Suprapubic skin (tissue), 4 donors: Measurements from ENCODE around the gene ATP2A2. TPM values are rescaled to one million over a fixed set of nuclear protein-coding genes. Genes with fewer than 3 reads are reported as not detected.

Experiments used
- DNase-seq, 2 donors: peaks; one replicate each; pipeline ENCODE4 v3.0.0-alpha.2; 2019; ENCODE audit warnings: low spot score in 2 of 2
- H3K27ac ChIP-seq: fragments of 200-600 bp; sonication (generic); one replicate; pipeline ENCODE4 v1.5.1; 2019
- H3K27me3 ChIP-seq: fragments of 200-600 bp; sonication (generic); one replicate; pipeline ENCODE4 v1.5.1; 2019
- H3K36me3 ChIP-seq: fragments of 200-600 bp; sonication (generic); one replicate; pipeline ENCODE4 v1.5.1; 2019
- H3K4me1 ChIP-seq: fragments of 200-600 bp; sonication (generic); one replicate; pipeline ENCODE4 v1.5.1; 2019
- H3K4me3 ChIP-seq: fragments of 200-600 bp; sonication (generic); one replicate; pipeline ENCODE4 v1.5.1; 2019; ENCODE audit warnings: mild to moderate bottlenecking
- H3K9me3 ChIP-seq: fragments of 200-600 bp; sonication (generic); one replicate; pipeline ENCODE4 v1.5.1; 2019
- CTCF ChIP-seq, 2 donors: fragments of 200-600 bp in 1 of 2; fragments of 450-650 bp in 1 of 2; sonication (generic) in 1 of 2; IDR thresholded peaks; one replicate each; pipeline ENCODE4 v1.5.1; 2016 to 2019; ENCODE audit warnings: antibody characterized with exemption in 2 of 2, mild to moderate bottlenecking in 1 of 2, moderate library complexity in 1 of 2
- EP300 ChIP-seq: sonication (generic); formaldehyde crosslinking; IDR thresholded peaks from one replicate; pipeline ENCODE4 v1.6.1; 2017; ENCODE audit warnings: antibody characterized with exemption
- POLR2A ChIP-seq, 2 donors: fragments of 450-650 bp; IDR thresholded peaks; one replicate each; pipeline ENCODE4 v1.6.1; 2017; ENCODE audit warnings: antibody characterized with exemption in 2 of 2, mild to moderate bottlenecking in 2 of 2, moderate library complexity in 2 of 2
- POLR2AphosphoS5 ChIP-seq, 3 donors: sonication (generic); formaldehyde crosslinking; IDR thresholded peaks; one replicate each; pipeline ENCODE4 v1.6.1; 2017; ENCODE audit warnings: antibody characterized with exemption in 3 of 3
- WGBS: methylation state at CpG from one replicate; pipeline ENCODE4 v1.1.5; 2018; 5-methylcytosine and 5-hydroxymethylcytosine counted together
- total RNA-seq, 4 donors: library from RNA; depleted of rRNA; stranded (reverse); fragments of >200 nt; gene quantifications; one replicate each; pipeline ENCODE4 v1.1.0, GENCODE V29; 2016

ATP2A2 gene
- total RNA-seq, 4 donors from 2014 or later = 95.9 to 138 (median 118) TPM

- Histone ChIP-seq H3K4me3 (no peak overlapping the region), H3K36me3 (no peaks in the 10 kb centered on the region), H3K27me3 (no peaks in the 10 kb centered on the region), H3K9me3 (no peaks in the 10 kb centered on the region), H3K4me1 (no peaks in the 10 kb centered on the region), H3K27ac (no peak overlapping the region)
- 100% methylated on average over 1 of the region's 1 CpG for WGBS
- TF ChIP-seq EP300 (no peak), CTCF (IDR thresholded peaks at IDR 0.05) (no peak), POLR2A (IDR thresholded peaks at IDR 0.05) (no peak), POLR2AphosphoS5 (IDR thresholded peaks at IDR 0.05) (no peak)
- DNase-seq = no peak
Observed at GRCh38 chr12:110361216-110361615, 80.2 kb downstream of the ATP2A2 start.

- no peaks in the 10 kb centered on the region for H3K9me3 ChIP-seq
- TF ChIP-seq POLR2A (IDR thresholded peaks at IDR 0.05) (no peak), POLR2AphosphoS5 (IDR thresholded peaks at IDR 0.05) (no peak), CTCF (IDR thresholded peaks at IDR 0.05) (no peak), EP300 (no peak)
- H3K4me1 ChIP-seq = peaks cover 9% of the 10 kb centered on the region
- H3K36me3 ChIP-seq = no peaks in the 10 kb centered on the region
- no peak overlapping the region for H3K4me3 ChIP-seq
- 78% methylated on average over 5 of the region's 7 CpGs for WGBS
- H3K27ac ChIP-seq = no peak overlapping the region
- DNase-seq = no peak
- H3K27me3 ChIP-seq = no peaks in the 10 kb centered on the region
Observed at GRCh38 chr12:110365489-110366320, 84.7 kb downstream of the ATP2A2 start.

GRCh38 chr12:110366321-110367142 lies 85.5 kb downstream of the ATP2A2 start:
- no peak overlapping the region for H3K27ac ChIP-seq
- no peaks in the 10 kb centered on the region for H3K9me3 ChIP-seq
- TF ChIP-seq POLR2A (IDR thresholded peaks at IDR 0.05) = no peak
- TF ChIP-seq CTCF (IDR thresholded peaks at IDR 0.05) = no peak
- TF ChIP-seq POLR2AphosphoS5 (IDR thresholded peaks at IDR 0.05) = no peak
- no peak for TF ChIP-seq EP300
- no peaks in the 10 kb centered on the region for H3K27me3 ChIP-seq
- 62% methylated on average over 7 of the region's 13 CpGs for WGBS
- no peak overlapping the region for H3K4me3 ChIP-seq
- no peaks in the 10 kb centered on the region for H3K36me3 ChIP-seq
- no peak for DNase-seq
- H3K4me1 ChIP-seq = peaks cover 17% of the 10 kb centered on the region

GRCh38 chr12:110367181-110367864 lies 86.3 kb downstream of the ATP2A2 start:
- WGBS = 86% methylated on average over 15 of the region's 15 CpGs
- no peak for TF ChIP-seq POLR2AphosphoS5 (IDR thresholded peaks at IDR 0.05)
- TF ChIP-seq CTCF (IDR thresholded peaks at IDR 0.05) = no peak
- TF ChIP-seq EP300 = no peak
- no peak for TF ChIP-seq POLR2A (IDR thresholded peaks at IDR 0.05)
- peaks cover 25% of the 10 kb centered on the region for H3K4me1 ChIP-seq
- peaks cover 6% of the 10 kb centered on the region for H3K36me3 ChIP-seq
- H3K9me3 ChIP-seq = no peaks in the 10 kb centered on the region
- no peak overlapping the region for H3K27ac ChIP-seq
- no peak overlapping the region for H3K4me3 ChIP-seq
- no peak for DNase-seq
- H3K27me3 ChIP-seq = no peaks in the 10 kb centered on the region
